Vein endothelial cell (primary cell): Measurements from ENCODE around the gene CSH2. TPM values are rescaled to one million over a fixed set of nuclear protein-coding genes. Genes with fewer than 3 reads are reported as not detected.

Experiments
- small RNA-seq: library from RNA; depleted of rRNA; stranded (forward); fragments of <200 nt; gene quantifications from one replicate; pipeline ENCODE3, GENCODE V24; 2012
- total RNA-seq: library from RNA; depleted of rRNA; stranded (reverse); fragments of >200 nt; gene quantifications from 2 replicates; pipeline ENCODE4 v1.2.3, GENCODE V29; 2012

Gene CSH2
- not detected in 2 replicates for total RNA-seq

DNA sequence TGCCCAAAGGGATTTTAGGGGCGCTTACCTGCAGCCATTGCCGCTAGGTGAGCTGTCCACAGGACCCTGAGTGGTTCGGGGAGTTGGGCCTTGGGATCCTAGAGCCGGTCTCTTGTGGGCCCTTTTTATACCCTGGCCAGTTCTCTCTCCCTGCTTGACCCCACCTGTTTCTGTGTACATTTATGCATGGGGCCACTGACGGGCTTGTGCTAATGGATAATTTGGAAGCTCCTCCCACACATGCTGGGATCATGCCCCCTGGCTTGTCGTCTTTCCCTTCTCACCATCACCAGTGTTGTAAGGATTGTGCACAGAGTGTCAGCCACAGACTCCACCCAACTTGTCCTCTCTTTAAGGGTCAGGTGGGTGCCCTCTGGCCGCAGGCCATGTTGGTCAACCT, at the start of gene CSH2:
CSH2 (minus strand) TSS at position 101 of the 400 bp plus-strand sequence; CDS start at position 38, 63 bp downstream.

GRCh38 chr17:63918789-63919305, 45.4 kb upstream of the CSH2 start, which contains the start of gene GH1:
TSS of gene GH1 (minus strand) at chr17:63918839. CDS start at chr17:63918776, 63 bp downstream.

GRCh38 chr17:63911041-63911635, 37.7 kb upstream of the CSH2 start, which contains the start of gene CSHL1:
TSS of gene CSHL1 (minus strand) at chr17:63911258. CDS start at chr17:63911196, 62 bp downstream.

DNA sequence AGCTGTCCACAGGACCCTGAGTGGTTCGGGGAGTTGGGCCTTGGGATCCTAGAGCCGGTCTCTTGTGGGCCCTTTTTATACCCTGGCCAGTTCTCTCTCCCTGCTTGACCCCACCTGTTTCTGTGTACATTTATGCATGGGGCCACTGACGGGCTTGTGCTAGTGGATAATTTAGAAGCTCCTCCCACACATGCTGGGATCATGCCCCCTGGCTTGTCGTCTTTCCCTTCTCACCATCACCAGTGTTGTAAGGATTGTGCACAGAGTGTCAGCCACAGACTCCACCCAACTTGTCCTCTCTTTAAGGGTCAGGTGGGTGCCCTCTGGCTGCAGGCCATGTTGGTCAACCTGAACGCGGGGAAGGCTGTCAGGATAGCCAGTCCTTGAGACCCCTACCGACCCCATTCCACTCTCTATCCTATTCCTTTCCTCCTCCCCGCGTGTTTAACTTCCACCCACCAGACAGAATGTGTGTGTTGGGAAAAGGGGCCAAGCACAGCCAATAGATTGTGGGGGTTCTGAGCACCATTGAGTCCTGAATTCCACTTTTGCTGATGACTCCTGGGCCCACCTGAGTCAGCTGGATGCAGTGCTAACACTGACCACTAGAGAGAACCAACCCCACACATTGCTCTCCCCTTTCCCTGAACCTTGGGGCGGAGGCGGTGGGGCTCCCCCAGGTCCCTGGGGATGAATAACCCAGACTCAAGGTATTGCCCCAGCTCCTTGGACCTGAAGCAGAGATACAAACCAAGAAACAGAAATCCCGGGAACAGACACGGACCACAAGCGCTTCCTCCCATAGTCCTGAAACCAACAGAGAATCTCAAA, 23.3 kb upstream of the CSH2 start, which contains the start of gene CSH1:
CSH1 (minus strand) TSS at position 51 of the 831 bp plus-strand sequence. CDS start 63 bp downstream, outside the sequence.

GRCh38 chr17:63881935-63882601, 8.6 kb upstream of the CSH2 start, which contains the start of gene GH2:
TSS of gene GH2 (minus strand) at chr17:63881944. CDS start at chr17:63881801, 143 bp downstream.

GRCh38 chr17:63842540-63843386, 30.7 kb downstream of the CSH2 start, which contains the start of gene SMARCD2:
TSS of gene SMARCD2 (minus strand) at chr17:63842685. CDS start at chr17:63842674, 11 bp downstream.

GRCh38 chr17:63827002-63827800, 46.3 kb downstream of the CSH2 start, which contains the start of the genes FTSJ3 and PSMC5:
TSS of gene FTSJ3 (minus strand) at chr17:63827663. CDS start at chr17:63826902, 761 bp downstream.
TSS of gene PSMC5 (plus strand) at chr17:63827431. CDS start at chr17:63827491, 60 bp downstream.

Small RNA genes within 50 kb of the gene (small RNA-seq; reads per million reads assigned to genes)
- gene AC040958.1 (not detected), gene AC127029.1 (not detected), gene GH1 (not detected)

Other genes with a start within 250 kb of the CSH2 start
- 27.8 TPM in 2 replicates for gene LIMD2, start 173.6 kb downstream of the CSH2 start, total RNA-seq
- gene STRADA, start 131.9 kb downstream of the CSH2 start, total RNA-seq: 34.7 and 36.6 TPM in 2 replicates
- gene CCDC47, start 100.1 kb downstream of the CSH2 start, total RNA-seq: 72.8 and 81.6 TPM in 2 replicates
- gene DDX42, start 99.5 kb downstream of the CSH2 start, total RNA-seq: 78.9 and 88.5 TPM in 2 replicates
- 63.4 and 65.7 TPM in 2 replicates for gene PSMC5, start 46.2 kb downstream of the CSH2 start, total RNA-seq
- gene FTSJ3, start 46.0 kb downstream of the CSH2 start, total RNA-seq: 58.8 and 59.1 TPM in 2 replicates
- gene SMARCD2, start 31.0 kb downstream of the CSH2 start, total RNA-seq: 55.7 and 68.3 TPM in 2 replicates
- gene GH2, start 8.3 kb upstream of the CSH2 start, total RNA-seq: not detected in 2 replicates
- gene CSH1, start 22.9 kb upstream of the CSH2 start, total RNA-seq: not detected in 2 replicates
- gene CSHL1, start 37.6 kb upstream of the CSH2 start, total RNA-seq: not detected in 2 replicates
- not detected in 2 replicates for gene GH1, start 45.2 kb upstream of the CSH2 start, total RNA-seq
- 0.33 and 1.1 TPM in 2 replicates for gene CD79B, start 58.7 kb upstream of the CSH2 start, total RNA-seq
- not detected in 2 replicates for gene SCN4A, start 99.2 kb upstream of the CSH2 start, total RNA-seq
- gene PRR29, start 124.7 kb upstream of the CSH2 start, total RNA-seq: 0.33 and 0.57 TPM in 2 replicates
- gene ICAM2, start 147.0 kb upstream of the CSH2 start, total RNA-seq: 806 and 851 TPM in 2 replicates